Measurements from ENCODE around the gene CRHR1.
"Not testable (repeated sequence)": the region's sequence is repeated elsewhere in the genome, so short reads cannot be mapped to it uniquely, and the experiment has no call there.

Gene CRHR1

DNA sequence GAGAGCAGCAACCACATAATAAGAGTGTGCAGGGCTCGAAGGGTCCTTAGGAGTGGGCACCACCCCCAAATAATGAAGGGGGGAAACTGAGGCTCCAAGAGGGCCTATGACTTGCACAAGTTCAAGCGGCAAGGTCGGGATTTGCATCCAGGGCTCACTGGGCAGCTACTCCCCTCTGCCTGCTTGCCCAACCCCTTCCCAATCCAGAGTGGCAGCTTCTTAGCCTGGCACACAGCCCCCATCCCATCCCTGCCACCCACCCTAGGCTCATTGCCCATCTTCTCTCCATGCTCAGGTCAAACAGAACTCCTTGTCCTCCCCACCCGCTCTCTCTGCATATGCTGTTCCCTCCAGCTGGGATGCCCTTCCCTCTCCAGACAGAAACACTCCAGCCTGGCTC lies 63.0 kb downstream of the CRHR1 start:
- DNase-seq = no peak

DNA sequence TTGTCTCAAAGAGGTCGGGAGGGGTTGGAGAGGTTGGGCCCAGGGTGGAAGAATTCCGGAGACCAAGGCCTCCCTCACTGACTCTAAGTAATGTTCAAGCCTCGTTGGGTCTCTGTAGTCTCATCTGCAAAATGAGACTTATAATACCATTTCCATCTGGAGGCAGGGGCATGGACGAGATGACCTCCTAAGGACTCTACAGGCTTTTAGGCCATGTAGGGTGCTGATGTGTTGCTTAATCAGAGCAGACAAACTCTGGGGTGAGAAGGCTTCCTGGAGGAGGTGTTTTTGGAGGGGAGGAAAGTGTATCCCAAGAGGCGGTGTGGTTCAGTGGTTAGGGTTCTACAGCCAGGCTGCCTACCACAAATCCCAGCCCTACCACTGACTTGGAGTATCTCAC lies 63.6 kb downstream of the CRHR1 start:
- no peak for DNase-seq

DNA sequence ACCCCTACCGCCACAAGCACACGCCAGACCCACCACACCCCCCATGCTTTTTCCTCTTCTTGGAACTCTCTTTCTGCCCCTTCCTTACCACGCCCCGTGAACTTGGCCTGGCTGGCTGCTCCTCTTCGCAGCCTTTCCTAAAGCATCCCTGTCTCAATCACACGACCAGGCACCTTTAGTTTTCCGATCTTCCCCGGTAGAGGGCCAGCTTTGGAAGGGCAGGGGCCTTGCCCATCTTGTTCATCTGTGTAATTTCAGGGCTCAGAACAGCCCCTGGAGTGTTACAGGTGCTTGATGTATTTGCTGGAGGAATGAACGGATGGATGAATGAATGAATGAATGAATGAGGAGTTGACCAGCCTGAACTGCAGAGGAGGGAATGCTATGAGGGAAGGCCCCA lies 64.3 kb downstream of the CRHR1 start:
- peak in 1 of 2 experiments; percentile 4 for DNase-seq

DNA sequence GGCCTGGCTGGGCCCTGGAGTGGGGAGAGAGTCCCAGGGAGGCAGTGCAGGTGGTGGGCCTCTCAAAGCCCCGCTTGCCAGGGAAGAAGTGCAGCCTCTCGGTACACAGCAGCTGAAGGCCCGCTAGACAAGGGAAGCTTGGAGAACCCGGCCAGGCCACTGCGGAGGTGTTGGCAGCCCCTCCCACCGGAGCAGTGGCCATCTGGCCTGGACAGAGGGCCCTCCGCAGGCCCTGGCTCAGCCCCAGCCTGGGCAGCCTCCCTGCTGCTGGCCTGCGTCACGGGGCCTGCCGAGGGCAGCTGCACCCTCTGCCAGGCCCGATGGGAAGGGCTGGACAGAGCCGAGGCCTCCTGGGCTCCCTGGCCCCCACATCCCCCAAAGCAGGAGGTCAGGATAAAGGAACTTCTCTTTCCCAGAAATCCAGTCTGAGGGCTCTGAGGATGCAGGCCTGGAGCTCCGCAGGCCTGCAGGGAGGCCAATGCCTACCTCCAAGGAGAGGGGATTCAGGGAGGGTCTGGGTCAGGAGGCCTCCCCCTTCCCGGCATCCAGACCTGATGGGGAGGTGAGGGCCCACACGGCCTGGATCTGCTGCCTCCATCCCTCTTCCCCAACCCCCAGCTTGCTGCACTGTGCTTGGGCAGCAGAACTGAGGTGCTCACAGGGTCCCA lies 64.9 kb downstream of the CRHR1 start:
- peak in 1 of 2 experiments; percentile 63 for DNase-seq

DNA sequence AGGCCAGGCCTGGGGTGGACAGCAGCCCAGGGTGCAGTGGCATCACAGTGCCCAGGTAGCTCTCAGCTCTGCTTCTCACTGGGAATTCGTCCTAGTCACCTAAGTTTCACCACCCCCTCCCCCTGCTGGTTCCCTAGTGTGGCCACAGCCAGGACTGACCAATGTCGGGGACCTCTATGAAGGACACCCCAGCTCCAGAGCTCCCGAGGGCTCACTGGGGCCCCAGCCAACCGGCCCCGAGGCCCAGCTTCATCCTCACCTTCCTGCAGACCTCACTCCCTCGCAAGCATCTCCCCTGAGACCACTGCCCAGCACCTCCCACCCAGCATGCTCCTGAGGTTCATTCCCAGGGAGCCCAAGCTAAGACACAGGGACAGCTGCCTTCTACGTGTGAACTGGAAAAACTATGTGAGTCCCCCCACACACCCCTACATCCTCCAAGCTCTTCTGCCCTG lies 65.4 kb downstream of the CRHR1 start:
- DNase-seq = no peak

DNA sequence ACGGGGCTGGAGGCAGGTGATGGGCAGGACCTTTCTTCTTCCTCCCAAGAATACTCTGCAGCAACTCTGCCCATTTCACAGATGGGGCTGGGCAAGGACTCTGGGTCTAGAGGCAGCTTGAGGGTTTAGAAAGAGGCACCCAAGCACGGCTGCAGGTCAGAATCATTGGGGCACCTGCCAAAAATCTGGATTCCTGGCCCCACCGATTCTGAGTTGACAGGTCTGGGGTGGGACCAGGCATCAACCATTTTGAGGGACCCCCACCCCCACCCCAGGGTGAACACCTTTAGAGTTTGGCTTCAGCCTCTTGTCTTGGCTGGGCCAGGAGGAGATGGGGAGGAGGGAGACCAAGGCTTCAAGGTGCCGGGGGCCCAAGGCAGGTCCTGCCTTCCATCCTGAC lies 65.9 kb downstream of the CRHR1 start:
- no peak for DNase-seq

DNA sequence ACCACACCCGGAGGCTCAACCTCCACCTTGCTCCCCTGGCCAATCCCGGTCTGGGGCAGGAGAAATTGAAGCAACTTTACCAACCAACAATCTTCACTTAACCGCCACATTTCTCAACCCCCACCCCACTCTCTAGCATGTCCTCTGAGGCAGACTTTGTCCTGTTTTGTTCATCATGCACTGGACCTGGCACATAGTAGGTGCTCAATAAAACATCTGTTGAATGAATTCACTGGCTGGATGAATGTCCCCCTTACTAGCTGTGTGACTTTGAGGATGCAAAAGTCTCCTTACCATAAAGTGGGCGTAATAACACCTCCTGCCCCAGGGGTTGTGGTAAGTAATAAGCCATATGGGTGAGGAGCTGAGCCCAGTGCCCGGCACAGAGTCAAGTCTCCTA lies 66.3 kb downstream of the CRHR1 start:
- DNase-seq = no peak

DNA sequence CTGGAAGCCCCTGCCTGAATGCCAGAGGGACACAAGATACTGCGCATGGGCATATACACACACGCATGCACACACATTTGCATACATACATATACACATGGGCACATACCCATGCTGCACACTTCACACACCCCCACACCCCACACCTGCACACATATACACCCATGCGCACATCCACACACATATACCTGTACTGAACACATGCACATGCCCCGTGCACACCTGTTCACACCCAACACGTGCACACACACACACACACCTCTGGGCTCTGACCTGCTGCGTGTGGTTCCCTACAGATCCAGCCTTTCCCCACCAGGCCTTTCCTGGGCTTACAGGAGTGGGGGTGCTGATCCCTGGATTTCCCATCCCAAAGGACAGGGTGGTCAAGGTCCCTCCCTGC lies 66.9 kb downstream of the CRHR1 start:
- no peak for DNase-seq

DNA sequence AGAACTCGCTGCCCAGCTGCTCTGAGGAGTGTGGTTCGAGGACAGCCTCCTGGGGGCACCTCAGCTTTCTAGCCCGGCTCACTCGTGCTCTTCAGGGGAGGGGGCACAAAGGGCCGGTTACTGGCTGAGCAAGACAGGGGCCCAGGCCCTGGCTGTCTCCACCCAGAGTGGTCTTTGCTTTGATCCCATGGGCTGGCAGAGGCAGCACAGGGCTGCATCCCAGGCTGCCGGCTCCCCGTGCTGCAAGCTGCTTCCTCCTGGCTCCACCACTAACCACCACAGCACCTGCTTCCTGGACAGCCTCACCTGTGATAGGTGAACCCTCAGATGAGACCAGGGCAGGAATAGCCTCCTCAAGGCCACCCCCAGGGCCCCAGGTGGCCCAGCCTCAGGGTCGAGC lies 67.3 kb downstream of the CRHR1 start:
- DNase-seq = no peak

DNA sequence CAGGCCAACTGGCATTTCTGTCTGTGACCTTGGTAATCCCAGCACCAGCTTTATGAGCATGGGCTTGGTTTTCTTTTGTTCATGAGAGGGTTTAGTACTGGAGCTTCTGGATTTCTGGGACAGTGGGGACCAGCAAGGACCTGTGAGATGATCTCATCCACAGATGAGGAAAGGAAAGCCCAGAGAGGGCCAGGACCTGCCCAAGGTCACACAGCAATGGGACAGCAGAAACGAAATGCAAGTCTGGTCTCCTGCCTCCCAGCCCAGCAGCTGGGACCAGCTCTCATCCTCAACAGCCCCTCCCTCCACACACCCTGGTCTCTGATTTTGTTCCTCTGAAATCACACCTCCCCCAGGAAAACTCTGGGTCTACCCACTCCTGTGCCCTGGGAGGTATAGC lies 67.8 kb downstream of the CRHR1 start:
- DNase-seq = no peak

DNA sequence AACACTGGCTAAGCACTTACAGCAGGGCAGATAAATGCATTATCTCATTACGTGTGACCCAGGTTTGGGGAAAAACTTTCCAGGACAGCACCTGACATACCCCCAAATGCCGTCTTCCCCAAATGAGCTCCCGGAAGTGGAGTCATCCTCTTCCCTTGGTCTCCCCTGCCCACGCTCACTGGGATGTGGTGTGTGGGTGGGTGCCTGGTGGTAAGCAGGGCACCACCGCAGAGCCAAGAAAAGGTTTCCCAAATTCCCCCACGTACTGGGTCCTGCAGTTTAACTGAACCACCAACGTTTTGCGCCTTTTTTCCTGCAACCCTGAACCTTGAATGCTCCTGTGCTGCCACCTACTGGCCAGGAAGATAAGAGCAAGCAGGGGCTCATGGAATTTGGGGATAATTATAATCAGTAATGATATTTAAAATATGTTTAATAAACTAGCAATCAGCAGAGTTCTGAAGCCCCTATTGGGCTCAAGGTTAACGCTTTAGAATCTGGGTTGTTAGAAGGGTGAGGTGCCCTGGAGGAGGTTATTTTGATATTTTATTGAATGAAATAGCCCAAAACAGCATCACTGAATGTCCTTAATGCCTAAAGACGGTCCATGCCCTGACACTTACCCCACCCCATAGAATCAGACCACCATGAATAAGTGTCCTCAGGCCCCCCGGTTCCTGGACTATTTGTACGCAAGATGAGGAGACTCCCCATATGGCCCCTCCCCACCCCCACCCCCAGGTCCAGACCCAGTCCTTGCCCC lies 68.6 kb downstream of the CRHR1 start:
- DNase-seq = peak; percentile 43 to 79

DNA sequence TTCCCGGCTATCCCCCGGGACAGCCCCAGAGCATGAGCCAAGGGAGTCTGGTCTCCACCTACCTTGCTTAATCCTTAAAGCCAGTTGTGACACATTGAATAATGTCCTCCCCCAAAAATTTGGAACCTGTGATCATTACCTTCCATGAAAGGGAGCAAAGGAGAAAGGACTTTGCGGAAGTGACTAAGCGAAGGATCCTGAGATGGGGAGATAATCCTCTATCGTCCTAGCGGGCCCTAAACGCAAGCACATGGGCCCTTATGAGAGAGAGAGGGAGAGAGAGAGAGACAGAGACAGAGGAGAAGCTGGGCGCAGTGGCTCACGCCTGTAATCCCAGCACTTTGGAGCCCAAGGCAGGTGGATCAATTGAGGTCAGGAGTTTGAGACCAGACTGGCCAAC lies 70.1 kb downstream of the CRHR1 start:
- DNase-seq = no peak

DNA sequence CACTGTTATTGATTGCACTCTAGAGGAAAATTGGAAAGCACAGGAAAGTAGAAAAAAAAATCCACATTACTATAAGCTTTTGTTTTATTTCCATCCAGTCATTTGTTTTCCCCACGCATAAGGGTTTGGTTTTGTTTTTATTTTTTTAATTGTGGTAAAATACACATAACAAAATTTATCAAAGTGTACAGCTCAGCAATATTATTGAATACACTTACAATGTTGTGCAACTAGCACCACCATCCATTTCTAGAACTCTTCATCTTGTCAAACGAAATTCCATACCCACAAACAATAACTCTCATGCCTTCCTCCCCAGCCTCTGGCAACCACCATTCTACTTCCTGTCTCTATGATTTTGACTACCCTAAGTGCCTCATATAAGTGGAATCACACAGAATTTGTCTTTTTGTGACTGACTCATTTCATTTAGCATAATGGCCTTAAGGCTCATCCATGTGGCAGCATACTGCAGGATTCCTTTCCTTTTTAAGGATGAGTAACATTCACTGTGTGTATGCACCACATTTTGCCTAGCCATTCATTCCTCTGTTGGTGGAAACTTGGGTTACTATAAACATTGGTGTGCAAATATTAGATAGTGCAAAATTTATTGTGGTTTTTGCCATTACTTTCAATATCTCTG lies 71.7 kb downstream of the CRHR1 start:
- DNase-seq = no peak

DNA sequence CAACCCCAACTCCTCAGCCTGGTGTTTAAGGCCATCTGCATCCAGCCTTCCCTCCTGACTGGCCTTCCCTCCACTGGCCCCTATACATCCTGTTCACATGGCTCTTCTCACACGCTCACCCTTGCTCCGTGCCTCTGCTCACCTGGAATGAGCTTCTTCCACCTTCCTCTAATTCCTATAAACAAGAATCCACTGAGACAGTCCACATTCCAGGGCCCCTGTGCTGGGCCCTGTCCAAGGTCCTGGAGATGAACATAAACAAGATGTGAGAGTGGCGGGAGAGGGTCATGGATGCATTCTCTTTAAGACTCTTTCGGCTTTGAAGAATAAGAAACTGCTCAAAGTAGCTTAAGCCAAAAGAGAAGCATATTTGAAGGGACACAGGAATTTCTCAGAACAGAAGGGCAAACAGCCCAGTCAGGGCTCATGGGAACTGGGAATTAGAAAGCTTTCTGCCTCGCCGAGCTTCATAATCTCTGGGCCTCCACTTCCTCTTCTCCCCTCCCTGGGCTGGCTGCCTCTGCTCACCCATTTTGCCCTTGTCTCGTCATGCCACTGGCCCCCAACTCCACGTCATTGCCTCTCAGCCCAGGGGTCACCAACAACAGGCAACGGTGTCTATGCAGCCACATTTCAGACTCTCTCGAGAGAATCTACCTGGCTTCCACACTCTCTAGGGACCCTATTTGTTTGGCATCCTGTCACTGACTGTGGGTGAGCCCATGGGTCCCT lies 74.0 kb downstream of the CRHR1 start:
- peak in 1 of 2 experiments; percentile 31 for DNase-seq

DNA sequence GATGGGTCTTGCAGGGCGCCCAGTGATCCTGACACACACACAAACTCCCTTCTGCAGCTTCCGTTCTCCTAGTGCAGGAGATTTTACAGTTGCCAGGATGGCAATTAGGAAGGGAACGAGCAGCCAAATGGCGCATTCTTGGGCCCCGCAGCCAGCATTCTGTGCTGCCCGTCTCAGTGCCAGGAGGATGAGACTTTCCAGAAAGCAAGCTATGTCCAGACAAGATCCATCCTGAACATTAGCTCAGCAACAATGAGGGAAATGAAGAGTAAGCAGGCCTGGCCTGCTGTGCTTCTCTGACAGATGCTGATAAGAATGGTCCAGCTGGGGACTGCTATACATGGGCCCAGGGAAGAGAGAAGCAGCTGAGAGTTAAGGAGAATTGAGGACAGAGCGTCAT lies 77.0 kb downstream of the CRHR1 start:
- DNase-seq = peak; percentile 61 to 91

DNA sequence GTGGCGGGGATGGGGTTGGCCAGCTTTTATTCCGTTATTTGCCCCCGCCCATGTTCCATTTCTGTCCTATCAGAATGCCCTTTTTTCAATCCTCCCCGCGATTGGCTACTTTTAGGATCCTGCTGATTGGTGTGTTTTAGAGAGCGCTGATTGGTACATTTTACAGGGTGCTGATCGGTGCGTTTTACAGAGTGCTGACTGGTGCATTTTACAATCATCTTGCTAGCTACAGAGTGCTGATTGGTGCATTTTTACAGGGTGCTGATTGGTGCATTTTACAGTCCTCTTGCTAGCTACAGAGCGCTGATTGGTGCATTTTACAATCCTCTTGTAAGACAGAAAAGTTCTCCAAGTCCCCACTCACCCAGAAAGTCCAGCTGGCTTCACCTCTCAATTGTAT lies 78.0 kb downstream of the CRHR1 start:
- not testable (repeated sequence) for DNase-seq

DNA sequence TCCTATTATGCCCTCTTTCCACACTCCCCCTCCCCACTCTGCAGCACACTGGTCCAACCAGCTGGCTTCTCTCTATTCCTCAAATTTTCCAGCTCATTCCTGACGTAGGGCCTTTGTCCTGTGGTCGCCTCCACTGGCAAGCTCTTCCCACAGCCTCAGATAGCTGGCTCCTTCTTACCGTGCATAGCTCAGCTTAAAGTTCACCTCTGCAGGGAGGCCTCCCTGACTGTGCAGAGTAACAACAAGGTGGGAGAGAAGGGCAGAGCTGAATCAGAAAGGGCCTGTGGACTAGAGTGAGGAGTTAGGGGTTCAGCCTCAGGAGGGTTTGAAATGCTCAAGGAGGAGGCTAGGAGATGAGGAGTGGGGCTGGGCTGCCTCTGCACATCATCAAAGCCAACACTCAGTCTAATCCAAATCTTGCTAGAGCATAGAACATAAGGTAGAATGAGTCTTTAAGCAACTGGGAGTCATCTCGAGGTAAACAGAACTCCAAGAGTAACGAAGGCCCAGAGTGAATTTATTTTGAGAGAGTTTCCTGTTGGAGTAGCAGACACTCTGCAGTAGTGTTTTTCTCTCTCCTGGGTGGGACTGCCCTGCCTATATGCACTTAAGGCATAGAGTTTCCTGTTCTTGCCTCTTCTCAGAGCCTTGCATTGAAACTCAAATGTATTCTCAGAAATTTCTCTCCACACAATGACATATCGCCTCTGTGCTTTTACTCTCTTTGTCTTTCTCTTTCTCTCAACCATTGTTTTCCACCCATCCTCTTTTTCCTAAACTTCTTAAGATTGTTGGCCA lies 79.9 kb downstream of the CRHR1 start:
- DNase-seq = no peak

DNA sequence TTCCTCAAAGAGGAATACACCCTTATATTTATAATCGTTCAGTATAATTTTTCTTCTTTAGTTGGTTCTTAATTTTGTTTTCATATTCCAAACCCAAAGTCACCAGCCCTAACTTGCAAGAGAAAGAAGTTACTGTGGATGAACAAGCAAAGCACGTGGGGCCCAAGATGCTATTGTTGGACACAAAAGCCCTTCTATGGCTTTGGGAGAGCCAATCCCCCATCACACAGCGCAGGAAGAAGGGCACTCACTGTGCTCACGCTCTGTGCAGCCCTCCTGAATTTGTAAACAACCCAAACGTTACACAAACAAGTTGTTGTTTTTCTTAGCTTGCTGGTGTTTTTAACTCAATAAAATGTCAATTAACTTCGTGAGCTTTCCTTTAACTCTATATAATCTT lies 83.1 kb downstream of the CRHR1 start:
- no peak for DNase-seq

DNA sequence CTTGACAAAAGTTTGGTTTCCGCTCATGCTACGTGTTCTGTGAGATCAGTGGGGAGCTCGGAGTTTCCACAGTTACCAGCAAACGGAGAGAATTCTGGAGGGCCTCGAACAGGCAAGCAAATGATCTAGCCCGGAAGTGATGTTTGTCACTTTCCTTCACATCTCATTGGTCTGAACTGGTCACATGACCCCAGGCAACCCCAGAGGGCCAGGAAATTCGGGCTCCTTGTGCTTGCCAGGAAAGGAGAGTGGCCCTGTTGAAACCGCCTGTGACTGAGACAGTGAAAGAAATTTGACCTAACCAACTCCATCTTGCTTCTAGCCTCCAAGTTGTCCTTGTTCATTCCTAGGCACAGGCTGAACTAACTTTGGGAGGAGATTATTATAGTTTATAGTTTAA lies 83.6 kb downstream of the CRHR1 start:
- DNase-seq = no peak

DNA sequence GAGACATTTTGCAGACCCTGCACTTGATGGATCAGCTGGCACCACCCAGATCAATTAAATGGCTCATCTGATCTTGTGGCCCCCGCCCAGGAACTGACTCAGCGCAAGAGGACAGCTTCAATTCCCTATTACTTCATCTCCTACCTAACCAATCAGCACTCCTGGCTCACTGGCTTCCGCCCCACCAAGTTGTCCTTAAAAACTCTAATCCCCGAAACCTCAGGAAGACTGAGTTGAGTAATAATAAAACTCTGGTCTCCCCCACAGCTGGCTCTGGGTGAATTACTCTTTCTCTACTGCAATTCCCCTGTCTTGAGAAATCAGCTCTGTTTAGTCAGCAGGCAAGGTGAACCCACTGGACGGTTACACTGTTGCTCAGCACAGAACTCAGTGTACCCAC lies 84.2 kb downstream of the CRHR1 start:
- DNase-seq = no peak

DNA sequence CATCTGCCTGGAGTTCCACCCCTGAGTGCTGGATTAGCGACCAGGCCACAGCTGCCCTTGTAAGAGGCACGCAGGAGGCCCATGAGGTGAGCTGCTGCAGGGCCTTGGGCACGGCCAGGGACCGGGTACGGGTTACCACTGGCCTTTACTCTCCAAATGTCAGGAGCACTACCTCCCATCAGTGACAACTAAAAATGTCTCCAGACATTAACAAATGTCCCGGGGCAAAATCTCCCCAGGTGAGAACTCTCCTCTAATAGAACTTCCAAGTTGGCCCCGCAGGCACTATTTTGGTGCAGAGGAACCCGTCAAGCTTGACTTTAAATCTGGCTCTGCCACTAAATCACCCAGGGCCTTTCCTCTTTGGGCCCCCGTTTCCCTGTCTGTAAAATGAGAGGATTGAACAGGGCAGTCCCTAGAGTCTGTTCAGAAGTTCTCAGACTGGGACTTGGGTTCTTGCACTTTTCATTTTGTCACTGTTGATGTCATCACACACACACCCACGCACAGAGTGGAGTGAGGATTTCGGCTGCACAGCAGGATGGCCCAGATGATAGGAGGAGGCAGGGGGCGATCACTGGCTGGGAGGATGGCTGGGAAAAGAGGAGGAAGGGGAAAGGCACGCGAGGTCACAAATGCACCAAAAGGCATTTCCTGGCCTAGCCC lies 85.7 kb downstream of the CRHR1 start:
- no peak for DNase-seq

Data from NCI-H446 (cell line).